Amniotic stem cell (primary cell): ENCODE results near the gene HHAT.
"Not testable (repeated sequence)": the region's sequence is repeated elsewhere in the genome, so short reads cannot be mapped to it uniquely, and the experiment has no call there.

Experiments
- DNase-seq: peaks from one replicate; lab custom pipeline; 2025; lab: John Stamatoyannopoulos, UW

Gene HHAT

DNA sequence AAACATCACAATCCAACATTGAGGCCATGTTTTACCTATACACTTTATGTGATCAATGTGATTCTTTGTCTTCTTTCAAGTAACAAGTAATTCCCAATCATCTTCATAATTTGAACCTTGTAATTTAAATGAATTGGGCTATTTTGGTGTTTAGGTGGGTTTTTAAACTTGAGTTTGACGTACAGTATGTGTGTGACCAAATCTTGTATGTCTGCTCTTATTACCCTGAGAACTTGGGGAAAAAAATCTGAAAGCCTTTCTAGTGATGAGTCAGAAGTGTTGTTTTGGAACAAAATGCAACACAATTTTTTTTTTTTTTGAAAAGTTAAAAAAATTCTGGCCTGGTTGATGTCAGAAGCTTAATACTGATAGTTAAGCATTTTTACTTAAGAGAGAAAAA is 68.5 kb downstream of the HHAT start:
- no peak for DNase-seq

GRCh38 chr1:210397681-210398080 is 69.0 kb downstream of the HHAT start:
- no peak for DNase-seq

GRCh38 chr1:210398466-210398865 is 69.8 kb downstream of the HHAT start:
- no peak for DNase-seq

DNA sequence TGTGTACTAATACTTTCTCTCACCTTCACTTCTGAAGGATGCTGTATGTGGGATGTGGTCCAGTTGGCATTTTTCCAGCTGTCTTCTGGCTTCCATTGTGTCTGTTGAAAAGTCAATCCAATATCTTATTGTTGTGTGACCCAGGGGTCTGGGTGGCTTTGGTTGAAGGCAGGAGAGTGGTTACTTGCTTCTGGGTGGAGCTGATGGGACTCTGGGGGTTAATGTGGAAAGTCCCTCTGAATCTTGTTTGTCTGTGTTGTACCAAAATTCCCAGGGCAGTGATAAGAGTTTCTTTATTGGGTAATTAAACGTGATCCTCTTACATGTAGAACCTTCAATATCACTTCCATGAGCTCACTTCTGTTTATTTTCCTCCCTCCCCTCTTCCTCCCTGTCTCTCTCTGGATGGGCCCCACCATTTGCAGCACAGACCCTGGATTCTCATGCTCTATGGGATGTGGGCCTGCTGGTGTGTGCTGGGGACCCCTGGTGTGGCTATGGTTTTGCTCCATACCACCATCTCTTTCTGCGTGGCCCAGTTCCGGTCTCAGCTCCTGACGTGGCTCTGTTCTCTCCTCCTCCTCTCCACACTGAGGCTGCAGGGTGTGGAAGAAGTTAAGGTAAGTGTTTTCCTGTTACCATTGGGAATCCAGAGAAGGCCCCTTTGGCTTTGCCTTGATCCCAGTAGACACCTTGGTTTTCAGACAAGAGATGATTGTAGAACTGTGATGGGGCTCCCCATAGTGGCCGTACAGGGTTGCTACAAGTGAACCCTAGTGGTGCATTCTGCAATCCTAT is 71.5 kb downstream of the HHAT start:
- DNase-seq: peak; percentile 54

- no peak for DNase-seq
Measured at GRCh38 chr1:210402560-210402959, 73.9 kb downstream of the HHAT start.

DNA sequence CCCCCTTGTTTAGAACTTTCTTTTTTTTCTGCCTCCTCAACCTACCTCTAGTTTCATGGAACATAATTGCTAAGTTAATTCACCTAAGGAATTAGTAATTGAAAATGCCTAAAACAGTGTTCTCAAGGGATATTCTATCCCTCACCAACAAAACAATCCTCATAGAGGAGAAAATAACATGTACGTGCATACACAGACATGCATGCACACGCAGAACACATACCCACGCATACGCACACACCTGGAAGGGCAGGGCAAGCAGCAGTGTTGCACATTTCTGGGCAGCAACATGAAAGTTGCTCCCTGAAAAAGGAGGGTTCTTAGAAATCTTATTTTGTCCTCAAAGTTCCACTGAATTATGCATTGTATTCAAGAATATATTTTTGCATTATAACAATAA is 76.6 kb downstream of the HHAT start:
- DNase-seq: no peak

DNA sequence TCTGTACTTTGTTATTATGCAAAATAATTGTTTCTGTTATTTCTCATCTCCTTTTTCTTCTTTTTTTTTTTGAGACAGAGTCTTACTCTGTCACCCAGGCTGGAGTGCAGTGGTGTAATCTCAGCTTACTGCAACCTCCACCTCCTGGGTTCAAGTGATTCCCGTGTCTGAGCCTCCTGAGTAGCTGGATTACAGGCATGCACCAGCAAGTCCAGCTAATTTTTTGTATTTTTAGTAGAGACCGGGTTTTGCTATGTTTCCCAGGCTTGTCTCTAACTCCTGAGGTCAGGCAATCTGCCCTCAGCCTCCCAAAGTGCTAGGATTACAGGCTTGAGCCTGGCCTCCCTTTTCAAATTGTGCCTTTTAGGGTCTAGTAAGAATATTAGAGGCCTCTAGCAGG is 77.6 kb downstream of the HHAT start:
- DNase-seq: not testable (repeated sequence)

- peak; percentile 14 for DNase-seq
Measured at GRCh38 chr1:210407207-210407886, 78.6 kb downstream of the HHAT start.

GRCh38 chr1:210407887-210408252 is 79.2 kb downstream of the HHAT start:
- no peak for DNase-seq

DNA sequence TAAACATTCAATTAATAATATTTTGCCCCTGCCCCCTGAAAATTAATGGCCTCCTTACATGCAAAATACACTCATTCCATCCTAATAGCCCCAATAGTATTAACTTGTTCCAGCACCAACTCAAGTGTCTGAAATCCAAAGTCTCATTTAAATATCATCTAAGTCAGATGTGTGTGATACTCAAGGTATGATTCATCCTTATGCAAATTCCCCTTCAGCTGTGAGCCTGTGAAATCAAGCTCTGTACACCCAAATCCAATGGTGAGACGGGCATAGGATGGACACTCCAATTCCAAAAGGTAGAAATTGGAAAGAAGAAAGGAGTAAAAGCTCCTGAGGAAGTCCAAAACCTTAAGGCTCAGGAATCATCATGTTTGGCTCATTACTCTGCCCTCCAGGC is 83.5 kb downstream of the HHAT start:
- DNase-seq: no peak

- DNase-seq: no peak
Measured at GRCh38 chr1:210413951-210414350, 85.2 kb downstream of the HHAT start.

- DNase-seq: no peak
Measured at GRCh38 chr1:210415846-210416448, 87.2 kb downstream of the HHAT start.

DNA sequence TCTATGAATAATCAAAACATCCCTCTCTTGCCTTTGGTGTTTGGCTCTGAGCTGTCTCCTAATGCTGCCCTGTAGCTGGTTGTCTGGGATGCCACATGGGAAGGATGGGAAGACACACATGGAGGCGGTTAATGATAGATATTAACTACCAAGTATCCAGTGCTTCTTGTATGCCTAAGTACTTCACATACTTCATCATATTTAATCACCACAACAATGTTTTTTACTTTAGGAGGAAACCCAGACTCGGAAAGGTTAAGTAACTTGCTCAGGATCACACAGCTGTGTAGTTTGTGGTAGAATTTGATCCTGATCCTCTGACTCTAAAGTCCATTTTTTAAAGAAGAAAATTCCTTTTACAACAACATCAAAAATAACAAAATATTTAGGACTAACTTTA is 88.0 kb downstream of the HHAT start:
- DNase-seq: no peak

GRCh38 chr1:210417881-210418280 is 89.2 kb downstream of the HHAT start:
- no peak for DNase-seq

- DNase-seq: no peak
Measured at GRCh38 chr1:210418863-210419650, 90.4 kb downstream of the HHAT start.

GRCh38 chr1:210426696-210427095 is 98.0 kb downstream of the HHAT start:
- not testable (repeated sequence) for DNase-seq

DNA sequence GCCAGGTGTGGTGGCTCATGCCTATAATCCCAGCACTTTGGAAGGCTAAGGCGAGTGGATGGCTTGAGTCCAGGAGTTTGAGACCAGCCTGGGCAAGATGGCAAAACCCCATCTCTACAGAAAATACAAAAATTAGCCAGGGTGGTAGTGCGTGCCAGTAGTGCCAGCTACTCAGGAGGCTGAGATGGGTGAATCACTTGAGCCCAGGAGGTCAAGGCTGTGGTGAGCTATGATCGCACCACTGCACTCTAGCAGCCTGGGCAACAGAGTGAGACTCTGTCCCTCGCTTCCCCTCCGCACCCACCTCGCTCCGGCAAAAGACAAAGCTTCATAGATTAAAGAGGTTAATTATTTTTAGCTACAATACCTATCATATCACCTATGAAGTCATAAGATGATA is 100.0 kb downstream of the HHAT start:
- no peak for DNase-seq

GRCh38 chr1:210434223-210434622 is 105.5 kb downstream of the HHAT start:
- no peak for DNase-seq

DNA sequence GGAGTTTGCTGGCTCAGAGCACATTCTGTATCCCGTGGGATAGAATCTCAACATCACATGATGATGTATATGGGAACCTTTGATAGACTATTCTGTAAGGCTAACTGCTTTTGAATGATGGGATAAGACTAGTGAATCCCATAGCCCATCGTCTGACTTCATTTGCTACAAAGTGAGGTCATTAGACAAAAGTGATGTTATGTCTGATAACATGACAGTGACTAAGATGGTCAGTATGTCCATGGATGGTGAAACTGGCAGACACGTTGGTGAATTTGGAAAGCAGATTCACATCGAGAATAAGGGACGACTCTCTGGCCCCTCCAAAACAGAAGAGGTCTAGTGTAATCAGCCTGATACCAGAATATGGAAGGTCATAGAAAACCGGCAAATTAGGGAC is 108.4 kb downstream of the HHAT start:
- no peak for DNase-seq

DNA sequence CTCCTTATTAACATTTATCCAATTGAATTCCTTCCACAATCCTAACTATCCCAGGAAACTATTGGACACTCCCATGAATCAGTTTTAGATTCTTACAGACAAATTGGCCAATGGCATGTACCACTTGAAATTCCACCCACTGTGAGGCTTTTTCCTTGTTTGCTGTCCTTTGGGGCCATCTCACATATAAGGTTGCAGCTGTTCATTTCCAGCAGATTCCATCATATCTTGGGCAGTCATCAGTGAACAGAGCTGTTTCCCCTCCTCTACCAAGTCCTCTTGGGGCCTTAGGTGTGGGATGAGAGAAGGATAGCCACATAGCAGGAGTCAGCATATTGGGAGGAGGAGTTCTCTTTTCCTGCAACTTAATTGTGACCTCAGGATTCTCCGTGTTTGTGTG is 109.1 kb downstream of the HHAT start:
- no peak for DNase-seq

DNA sequence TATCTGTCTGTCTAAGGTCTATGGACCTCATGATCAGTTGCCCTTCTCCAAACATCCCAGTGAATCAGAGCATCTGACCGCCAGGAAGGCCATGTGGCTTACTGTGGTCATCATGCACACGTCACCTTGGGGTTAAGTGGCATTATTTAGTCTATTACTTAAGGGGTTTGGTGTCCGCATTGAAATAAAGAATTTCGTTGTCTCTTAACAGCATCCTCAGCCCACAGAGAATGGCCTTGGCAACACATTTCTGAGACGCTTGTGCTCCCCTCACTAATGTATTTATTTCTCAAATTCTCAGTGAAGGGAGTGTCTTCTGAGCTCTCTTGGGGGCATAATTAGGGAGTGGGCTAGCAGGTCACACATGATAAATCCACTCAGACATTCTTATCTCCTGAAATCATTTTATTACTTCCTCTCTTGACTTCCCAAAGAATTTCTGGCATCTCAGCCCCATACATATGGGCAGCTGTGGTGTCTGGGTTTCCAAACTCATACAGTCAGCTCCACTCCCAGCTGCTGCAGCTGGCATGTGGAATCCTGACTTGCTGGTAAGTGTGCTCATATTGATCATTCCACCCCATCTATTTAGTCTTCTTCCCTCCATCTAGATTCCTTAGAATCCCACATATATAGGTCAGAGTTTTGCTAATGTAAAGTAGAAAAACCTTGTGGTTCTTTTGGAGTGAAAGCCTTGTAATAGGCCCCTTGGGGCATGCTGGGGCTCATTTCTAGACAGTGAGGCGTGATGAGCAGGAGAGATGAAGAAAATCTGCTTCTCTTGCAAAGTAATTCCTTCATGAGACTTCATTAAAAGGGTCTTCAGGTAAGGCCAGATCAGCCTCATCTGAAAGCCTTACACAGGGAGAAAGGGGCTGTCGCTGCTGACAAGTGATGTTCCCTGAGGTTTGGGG is 110.5 kb downstream of the HHAT start:
- peak; percentile 49 for DNase-seq
